ENCODE results near the gene MAML2.

DNA sequence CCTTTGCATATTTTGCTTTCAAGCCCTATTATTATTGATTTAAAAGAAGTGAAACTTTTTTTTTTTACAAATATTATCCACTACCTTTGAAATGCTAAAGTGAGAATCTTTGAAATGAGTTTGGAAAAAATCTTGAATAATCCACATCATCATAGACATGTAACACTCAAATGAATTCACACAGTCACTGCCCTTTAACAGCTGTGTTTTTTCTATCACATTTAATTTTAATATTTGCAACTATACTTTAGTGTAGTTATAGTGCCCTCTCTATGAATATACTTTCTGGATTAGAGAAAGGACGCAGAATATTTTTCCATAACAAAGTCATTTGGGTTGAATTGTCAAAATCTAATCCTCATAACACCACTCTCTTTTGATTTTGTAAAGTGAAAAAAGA is 381.2 kb downstream of the MAML2 start:
- TF ChIP-seq, protein P1, sequence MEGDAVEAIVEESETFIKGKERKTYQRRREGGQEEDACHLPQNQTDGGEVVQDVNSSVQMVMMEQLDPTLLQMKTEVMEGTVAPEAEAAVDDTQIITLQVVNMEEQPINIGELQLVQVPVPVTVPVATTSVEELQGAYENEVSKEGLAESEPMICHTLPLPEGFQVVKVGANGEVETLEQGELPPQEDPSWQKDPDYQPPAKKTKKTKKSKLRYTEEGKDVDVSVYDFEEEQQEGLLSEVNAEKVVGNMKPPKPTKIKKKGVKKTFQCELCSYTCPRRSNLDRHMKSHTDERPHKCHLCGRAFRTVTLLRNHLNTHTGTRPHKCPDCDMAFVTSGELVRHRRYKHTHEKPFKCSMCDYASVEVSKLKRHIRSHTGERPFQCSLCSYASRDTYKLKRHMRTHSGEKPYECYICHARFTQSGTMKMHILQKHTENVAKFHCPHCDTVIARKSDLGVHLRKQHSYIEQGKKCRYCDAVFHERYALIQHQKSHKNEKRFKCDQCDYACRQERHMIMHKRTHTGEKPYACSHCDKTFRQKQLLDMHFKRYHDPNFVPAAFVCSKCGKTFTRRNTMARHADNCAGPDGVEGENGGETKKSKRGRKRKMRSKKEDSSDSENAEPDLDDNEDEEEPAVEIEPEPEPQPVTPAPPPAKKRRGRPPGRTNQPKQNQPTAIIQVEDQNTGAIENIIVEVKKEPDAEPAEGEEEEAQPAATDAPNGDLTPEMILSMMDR (IDR thresholded peaks at IDR 0.05): no peak
- TF ChIP-seq EP300 (IDR thresholded peaks at IDR 0.05): no peak
- no peak for TF ChIP-seq POLR2A (IDR thresholded peaks at IDR 0.05)

Measured in stomach (tissue), 4 donors.